RPMI8226 (cell line): Measurements from ENCODE around the gene PALM.
"Not testable (repeated sequence)": the region's sequence is repeated elsewhere in the genome, so short reads cannot be mapped to it uniquely, and the experiment has no call there.

Experiments
- DNase-seq: peaks from one replicate; pipeline ENCODE4 v3.0.0-alpha.2; 2015

The PALM gene

GRCh38 chr19:708154-709143, at the start of gene PALM:
Gene PALM (plus strand): TSS chr19:708935. CDS start chr19:709147, 212 bp downstream.
- DNase-seq = peak; percentile 33

- DNase-seq = no peak
Measured at GRCh38 chr19:660793-661426, 47.8 kb upstream of the PALM start.

GRCh38 chr19:661427-662196, 47.1 kb upstream of the PALM start:
- DNase-seq = peak; percentile 70

- DNase-seq = peak; percentile 73
Measured at GRCh38 chr19:662207-662961, 46.4 kb upstream of the PALM start.

- peak; percentile 95 for DNase-seq
Measured at GRCh38 chr19:662962-663681, 45.6 kb upstream of the PALM start, which contains the start of gene RNF126. Gene RNF126 (minus strand): TSS chr19:663214. CDS start chr19:663121, 93 bp downstream.

GRCh38 chr19:663682-664117, 45.0 kb upstream of the PALM start:
- no peak for DNase-seq

GRCh38 chr19:664913-665443, 43.8 kb upstream of the PALM start:
- DNase-seq = peak; percentile 79

- not testable (repeated sequence) for DNase-seq
Measured at GRCh38 chr19:666985-667573, 41.7 kb upstream of the PALM start.

GRCh38 chr19:668675-669434, 39.9 kb upstream of the PALM start:
- not testable (repeated sequence) for DNase-seq

GRCh38 chr19:670609-671075, 38.1 kb upstream of the PALM start:
- DNase-seq = peak; percentile 45

- no peak for DNase-seq
Measured at GRCh38 chr19:674282-675151, 34.2 kb upstream of the PALM start.

GRCh38 chr19:676007-676338, 32.8 kb upstream of the PALM start:
- no peak for DNase-seq

- no peak for DNase-seq
Measured at GRCh38 chr19:676339-677105, 32.2 kb upstream of the PALM start, which contains the start of gene FSTL3. Gene FSTL3 (plus strand): TSS chr19:676392. CDS start chr19:676424, 32 bp downstream.

- DNase-seq = peak; percentile 15
Measured at GRCh38 chr19:677201-677600, 31.5 kb upstream of the PALM start.

GRCh38 chr19:677601-678436, 30.9 kb upstream of the PALM start:
- DNase-seq = peak; percentile 82

GRCh38 chr19:678791-679388, 29.8 kb upstream of the PALM start:
- no peak for DNase-seq
